NCI-H1436 (cell line): ENCODE measurements around the gene PRKCE.

Experiments used
- DNase-seq: peaks from one replicate; lab custom pipeline; 2025; lab: John Stamatoyannopoulos, UW

The PRKCE gene

GRCh38 chr2:46079985-46080560 lies 428.6 kb downstream of the PRKCE start:
- DNase-seq: no peak

- no peak for DNase-seq
Measured at GRCh38 chr2:46082531-46083485, 431.3 kb downstream of the PRKCE start.

DNA sequence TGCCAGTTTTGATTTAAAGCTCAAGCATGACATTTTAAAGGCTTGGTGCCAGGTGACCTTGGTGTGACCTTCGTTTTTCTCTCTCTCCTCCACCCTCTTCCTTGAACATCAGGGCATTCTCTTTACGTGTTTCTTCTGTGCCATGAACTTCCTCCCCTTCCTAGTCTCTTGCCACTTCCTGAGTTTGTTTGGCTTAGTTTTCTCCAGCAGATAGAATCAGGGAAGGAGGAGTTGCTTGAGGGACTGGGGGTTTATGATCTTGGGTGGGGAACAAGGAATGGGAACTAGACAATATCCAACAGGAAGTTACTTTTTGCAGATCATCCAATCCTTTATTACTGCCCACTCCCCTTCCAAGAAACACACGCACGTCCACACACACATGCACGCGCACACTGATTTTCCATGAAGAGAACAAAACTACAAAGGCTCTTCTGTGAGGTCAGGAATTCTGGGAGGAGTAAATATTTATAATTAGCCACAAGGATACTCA lies 435.1 kb downstream of the PRKCE start:
- no peak for DNase-seq

DNA sequence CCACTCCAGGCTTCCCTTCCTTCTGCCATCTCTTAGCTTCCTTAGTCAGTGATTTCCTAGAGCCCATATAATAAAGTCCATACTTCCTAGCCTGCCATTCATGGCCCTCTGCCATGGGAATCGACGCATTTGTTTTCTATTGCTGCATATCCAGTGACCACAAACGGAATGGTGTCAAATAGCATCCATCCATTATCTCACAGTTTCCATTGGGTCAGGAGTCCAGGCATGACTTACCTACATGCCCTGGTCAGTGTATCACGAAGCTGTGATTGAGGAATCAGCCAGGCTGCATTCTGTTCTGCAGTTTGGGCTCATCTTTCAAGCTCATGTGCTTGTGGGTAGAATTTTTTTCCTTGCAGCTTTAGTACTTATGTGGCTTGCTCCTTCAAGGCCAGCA lies 436.0 kb downstream of the PRKCE start:
- no peak for DNase-seq

GRCh38 chr2:46091004-46091403 lies 439.5 kb downstream of the PRKCE start:
- no peak for DNase-seq

- DNase-seq: no peak
Measured at GRCh38 chr2:46091961-46092667, 440.6 kb downstream of the PRKCE start.

DNA sequence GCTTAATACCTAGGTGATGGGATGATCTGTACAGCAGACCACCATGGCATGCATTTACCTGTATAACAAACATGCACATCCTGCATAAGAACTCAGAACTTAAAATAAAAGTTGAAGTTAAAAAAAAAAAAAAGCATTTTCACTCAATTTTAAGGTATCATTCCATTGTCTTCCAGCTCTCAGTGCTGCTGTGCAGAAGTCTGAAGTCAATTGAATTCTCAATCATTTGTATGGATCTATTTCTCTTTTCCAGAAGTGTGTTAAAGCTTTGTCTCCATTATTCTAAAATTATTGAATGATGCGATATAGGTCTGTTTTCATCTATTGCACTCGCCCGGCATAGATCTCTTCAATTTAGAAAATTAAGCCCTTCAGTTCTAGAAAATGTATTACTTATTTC lies 443.2 kb downstream of the PRKCE start:
- no peak for DNase-seq

- DNase-seq: no peak
Measured at GRCh38 chr2:46095830-46096229, 444.4 kb downstream of the PRKCE start.

DNA sequence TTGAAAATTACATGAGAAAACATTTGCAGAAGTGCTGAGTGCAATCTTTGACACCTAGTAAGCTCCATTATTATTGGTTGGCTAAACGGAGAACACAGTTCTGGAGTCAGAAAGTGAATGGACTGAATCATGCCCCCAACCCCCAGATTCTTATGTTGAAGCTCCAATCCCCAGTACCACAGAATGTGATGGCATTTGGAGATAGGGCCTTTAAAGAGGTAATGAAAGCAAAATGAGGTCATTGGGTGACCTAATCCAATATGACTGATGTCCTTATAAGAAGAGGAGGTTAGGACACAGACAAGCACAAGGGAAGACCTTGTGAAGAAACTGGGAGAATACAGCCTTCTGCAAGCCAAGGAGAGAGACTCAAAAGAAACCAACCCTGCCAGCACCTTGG lies 444.8 kb downstream of the PRKCE start:
- no peak for DNase-seq

DNA sequence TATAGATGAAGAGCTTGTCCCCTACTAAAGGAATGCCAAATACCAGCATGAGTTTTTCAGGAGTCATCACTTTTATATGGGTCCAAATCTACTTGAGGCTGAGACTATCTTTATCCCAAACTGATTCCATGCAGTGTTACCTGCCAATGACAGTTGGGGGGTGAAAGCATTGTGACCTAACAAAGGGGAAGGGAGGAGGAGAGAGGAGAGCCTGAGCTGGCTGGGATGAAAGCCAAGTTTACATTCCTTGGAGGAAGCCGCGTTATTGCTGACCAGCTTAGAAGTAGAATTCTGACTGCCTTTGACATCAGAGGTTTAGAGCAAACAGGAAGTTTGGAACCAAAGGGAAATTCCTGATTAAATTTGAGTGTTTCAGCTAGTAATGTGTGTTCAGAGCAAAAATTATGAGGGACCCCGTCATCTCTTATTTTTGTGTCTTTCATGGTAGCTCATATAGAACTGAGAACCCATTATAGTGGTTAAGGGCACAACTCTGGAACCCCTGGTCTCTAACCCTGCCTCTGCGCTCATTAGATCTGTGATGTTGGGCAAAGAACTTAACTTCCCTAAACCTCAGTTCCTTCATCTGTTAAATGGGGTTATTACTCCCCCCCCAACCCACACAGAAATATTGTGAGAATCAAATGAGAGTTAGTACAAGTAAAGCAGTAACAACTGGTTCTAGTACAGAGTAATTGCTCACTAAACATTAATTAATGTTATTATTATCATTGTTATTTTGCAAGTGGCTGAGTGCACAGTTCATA lies 446.4 kb downstream of the PRKCE start:
- no peak for DNase-seq

DNA sequence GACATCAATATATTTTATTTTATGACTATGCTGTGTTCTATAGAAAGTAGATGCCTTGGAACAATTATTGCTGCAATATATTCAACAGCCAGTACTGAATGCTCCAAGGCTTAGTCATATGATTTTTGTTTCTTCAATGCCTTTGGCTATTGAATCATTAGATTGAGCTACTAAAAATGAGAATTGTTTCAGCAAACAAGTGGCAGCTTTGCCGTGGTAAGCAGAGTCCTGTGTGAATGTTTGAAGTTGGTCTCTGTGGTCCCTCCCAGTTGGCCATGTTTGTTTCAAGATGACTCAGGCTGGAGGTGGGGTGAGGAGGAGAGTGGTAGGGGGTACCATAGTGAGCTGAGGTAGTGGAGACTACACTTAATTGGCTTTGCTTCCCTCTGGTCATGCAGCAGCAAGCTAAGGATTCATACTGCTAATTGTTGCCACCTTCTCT lies 447.2 kb downstream of the PRKCE start:
- no peak for DNase-seq

- DNase-seq: no peak
Measured at GRCh38 chr2:46101557-46102220, 450.2 kb downstream of the PRKCE start.

GRCh38 chr2:46106690-46107089 lies 455.2 kb downstream of the PRKCE start:
- DNase-seq: no peak

GRCh38 chr2:46114996-46115395 lies 463.5 kb downstream of the PRKCE start:
- no peak for DNase-seq

DNA sequence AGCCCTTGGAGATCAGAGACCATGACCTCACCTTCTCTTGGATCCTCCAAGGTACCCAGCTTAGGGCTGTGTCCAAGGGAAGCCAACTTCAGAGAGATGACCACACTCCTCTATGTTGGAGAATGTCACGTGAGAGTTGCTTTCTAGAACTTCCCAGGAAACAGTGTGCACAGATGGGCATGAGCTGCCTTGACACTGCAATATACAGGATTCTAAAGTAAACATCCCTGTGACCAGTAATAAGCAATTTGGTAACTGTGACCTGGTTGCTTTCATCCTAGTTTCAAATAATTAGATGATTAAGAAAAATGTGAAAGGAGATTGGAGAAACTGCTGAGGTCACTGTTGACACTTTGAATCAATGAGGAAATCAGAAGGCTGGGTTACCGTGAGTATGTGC lies 464.7 kb downstream of the PRKCE start:
- DNase-seq: no peak

DNA sequence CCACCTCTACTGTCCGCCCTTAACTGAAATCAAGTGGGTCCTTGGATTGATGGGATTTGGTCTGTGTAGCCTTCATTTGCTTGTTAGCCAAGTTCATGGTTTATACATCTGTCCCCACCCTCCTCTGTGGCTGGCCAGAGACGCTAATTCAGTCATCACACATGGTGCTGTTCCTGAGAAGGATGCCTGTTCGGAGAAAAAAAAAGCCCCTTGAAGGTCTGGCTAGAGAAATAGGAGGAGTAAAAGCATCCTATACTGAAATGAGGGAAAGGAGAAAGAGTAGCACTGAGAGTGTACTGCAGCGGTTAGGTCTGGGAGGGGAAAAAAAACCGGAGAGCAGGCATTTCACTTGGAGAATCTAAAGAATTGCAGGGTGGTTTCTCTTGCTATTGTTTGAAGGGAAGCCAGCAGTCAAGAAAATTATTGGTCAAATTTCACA lies 465.1 kb downstream of the PRKCE start:
- DNase-seq: no peak

GRCh38 chr2:46117379-46117778 lies 465.9 kb downstream of the PRKCE start:
- no peak for DNase-seq

- no peak for DNase-seq
Measured at GRCh38 chr2:46117994-46118393, 466.5 kb downstream of the PRKCE start.

- DNase-seq: no peak
Measured at GRCh38 chr2:46118656-46119371, 467.3 kb downstream of the PRKCE start.

DNA sequence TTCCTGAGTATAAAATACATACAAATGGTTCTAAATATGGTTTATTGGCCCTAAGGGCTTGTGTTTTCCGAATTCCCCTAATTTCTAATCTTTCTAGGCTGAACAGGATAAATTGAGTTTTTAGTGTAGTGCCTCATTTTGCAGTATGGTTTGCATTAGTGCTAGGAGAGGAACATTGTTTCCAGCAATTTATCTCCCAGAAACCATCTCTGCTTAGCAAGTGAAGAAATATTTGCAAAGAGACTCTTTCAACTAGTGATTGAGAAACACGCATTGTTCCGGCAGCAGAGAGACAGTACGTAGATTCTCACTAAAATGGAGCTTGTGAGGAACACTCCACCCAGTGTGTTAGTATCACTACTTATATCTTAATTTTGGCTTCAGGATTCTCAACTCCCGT lies 468.0 kb downstream of the PRKCE start:
- DNase-seq: no peak
